ENCODE results near the gene CEP57L1.

CEP57L1 gene

DNA sequence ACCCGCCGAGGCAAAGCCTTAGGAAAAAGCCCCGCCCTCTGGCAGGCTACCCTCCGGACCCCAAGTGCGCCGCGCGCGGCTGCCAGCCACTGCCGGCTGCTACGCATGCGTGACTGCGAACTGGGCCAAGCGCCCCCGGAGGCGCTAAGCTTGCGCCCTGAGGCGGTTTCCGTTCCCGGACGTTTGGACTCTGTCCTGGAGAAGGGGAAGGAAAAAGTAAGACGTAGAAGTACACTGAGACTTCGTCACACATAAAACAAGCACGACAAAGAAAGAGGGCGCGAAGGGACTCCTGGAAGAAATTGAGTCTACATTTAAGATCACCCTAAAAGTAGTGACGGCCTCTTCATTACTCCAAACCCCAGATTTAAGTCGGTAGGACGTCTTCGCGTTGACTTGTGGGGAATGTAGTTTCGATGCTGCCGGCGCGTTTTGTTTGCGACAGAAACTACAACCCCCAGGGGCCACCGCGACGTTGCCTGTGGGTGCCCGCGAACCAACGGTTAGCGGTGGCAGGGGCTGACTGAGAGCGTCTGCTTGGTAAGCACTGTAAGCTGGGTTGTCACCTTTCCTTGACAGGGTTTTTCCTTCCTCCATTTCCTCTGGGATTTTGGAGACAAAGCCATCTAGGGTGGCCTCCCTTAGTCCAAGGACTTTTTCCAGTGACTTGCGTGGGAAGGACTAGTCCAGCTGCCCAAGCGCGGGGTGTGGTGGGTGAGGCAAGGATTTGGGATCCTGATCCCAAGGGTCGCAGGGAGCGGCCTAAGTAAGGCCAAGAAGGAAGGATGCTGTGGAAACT lies at the start of gene CEP57L1:
Gene CEP57L1, plus strand, starts transcription at position 472 of the 799 bp plus-strand sequence. CDS start 49,715 bp downstream, outside the sequence.
- DNase-seq, result peak; percentile 96

- DNase-seq, result no peak
Measured at GRCh38 chr6:109048176-109048575, 47.1 kb upstream of the CEP57L1 start.

DNA sequence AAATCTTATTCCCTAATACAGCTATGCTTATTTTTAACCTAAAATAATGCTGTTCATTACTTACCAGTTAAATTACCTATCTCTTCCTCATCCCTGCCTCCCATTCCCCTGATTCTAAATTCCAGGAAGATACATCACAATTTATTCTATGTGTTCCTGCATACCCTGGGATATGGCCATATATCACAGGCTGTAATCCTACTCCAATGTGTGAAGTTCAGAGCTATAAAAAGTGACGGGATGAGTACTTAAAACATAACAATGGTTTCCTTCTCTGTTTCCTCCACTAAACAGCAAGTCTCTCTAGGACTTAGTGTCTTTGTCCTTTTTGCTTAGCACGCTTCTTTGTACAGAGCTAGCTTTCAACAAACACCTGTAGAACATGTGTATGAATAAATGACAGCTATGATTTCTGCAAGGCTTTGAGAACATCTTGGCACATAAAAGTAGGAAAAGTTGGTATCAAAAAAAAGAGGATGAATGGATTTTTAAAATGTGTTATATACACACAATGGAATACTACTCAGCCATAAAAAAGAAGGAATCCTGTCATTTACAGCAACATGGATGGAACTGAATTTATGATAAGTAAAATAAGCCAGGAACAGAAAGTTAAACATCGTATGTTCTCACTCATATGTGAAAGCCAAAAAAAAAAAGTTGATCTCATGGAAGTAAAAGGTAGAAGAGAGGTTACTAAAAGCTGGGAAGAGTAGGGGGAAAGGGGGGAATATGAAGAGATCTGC lies 46.5 kb upstream of the CEP57L1 start:
- no peak for DNase-seq

DNA sequence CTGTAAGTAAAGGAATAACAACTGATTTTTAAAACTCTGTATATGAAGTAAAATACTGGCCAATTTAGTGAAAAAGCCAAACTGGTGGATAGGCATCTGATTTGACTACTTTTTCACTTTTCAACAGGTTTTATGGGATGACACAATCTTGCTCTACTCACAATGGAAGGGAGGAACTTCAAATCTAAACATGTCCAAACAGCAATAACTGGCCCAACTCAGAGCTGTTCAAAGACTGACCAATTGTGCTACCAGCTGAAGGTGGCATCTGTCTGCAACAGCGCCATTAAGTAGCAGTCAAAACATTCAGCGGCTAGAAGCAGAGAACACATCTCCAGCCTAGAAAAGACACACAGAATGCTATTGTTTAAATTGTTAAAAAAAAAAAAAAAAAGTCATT lies 45.3 kb upstream of the CEP57L1 start:
- no peak for DNase-seq

- no peak for DNase-seq
Measured at GRCh38 chr6:109050447-109051102, 44.7 kb upstream of the CEP57L1 start.

DNA sequence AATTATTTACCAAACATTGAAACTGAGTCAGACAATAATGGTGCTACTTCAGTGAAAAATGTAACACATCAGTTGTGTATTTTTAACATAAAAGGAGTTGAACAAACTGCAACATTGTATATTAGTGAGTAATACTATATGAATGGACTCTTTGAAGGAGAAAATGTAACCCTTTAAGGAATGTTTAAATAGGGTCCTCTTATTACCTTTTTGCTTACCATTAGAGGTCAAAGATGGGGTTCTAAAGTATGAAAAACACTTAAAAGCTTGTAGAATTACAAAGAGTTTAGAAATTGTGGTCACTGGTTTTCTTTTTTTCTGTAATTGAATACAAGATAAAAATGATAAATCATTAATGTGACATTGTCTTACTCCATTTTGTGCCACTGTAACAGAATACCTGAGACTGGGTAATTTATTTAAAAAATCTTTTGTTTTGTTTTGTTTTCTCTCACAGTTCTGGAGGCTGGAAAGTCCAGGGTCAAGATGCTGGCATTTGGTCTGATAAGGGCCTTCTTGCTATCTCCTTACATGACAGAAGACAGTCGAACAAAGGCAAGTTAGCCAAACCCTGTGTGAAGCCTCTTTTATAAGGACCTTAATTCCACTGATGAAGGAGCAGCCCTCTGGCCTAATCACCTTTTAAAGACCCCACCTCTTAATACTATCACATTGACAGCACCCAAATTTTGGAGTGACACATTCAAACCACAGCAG lies 43.8 kb upstream of the CEP57L1 start:
- DNase-seq, result no peak

- DNase-seq, result no peak
Measured at GRCh38 chr6:109052018-109052651, 43.2 kb upstream of the CEP57L1 start.

GRCh38 chr6:109052852-109053251 lies 42.5 kb upstream of the CEP57L1 start:
- no peak for DNase-seq

GRCh38 chr6:109053336-109053735 lies 42.0 kb upstream of the CEP57L1 start:
- DNase-seq, result no peak

GRCh38 chr6:109055771-109056235 lies 39.5 kb upstream of the CEP57L1 start:
- DNase-seq, result peak; percentile 34

DNA sequence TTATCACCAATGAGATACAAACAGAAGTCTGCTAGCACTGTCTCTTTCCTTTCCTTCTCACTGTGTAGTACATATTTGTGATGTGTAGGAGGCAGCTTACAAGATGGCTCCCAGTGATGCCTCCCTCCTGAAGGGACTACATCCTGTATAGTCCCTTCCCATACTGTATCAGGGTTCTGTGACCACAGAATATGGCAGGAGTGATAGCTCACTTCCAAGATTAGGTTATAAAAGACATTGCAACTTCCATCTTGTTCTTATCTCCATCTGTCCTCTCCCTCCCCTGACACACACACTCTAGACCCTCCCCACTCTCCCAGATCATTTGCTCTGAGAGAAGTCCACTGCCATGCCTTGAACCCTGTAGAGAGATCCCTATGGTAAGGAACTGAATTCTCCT lies 38.6 kb upstream of the CEP57L1 start:
- no peak for DNase-seq

DNA sequence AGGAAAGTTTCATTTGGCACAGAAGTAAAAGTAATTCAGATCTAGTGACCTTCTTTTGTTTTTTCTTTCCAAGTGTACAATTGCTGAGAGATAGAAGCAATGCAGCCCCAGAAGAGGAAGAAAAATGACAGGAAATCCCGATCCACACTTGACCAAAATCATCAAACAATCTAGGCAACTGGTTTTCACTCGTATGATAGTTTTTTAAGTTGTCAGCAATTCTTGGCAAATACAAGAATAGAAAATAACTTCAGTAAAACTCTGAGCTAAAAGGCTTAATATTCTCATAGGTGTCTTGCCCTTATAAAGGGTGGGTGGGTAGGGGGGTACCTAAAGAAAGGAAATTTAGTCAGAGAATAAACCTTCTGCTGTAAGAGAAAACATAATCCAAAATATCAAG lies 36.7 kb upstream of the CEP57L1 start:
- no peak for DNase-seq

GRCh38 chr6:109059153-109059552 lies 36.2 kb upstream of the CEP57L1 start:
- DNase-seq, result peak; percentile 9

GRCh38 chr6:109059571-109060021 lies 35.7 kb upstream of the CEP57L1 start:
- no peak for DNase-seq

GRCh38 chr6:109060571-109060970 lies 34.7 kb upstream of the CEP57L1 start:
- DNase-seq, result no peak

GRCh38 chr6:109062216-109062615 lies 33.1 kb upstream of the CEP57L1 start:
- DNase-seq, result no peak

- no peak for DNase-seq
Measured at GRCh38 chr6:109062767-109063352, 32.4 kb upstream of the CEP57L1 start.

GRCh38 chr6:109069746-109070145 lies 25.6 kb upstream of the CEP57L1 start:
- DNase-seq, result no peak

DNA sequence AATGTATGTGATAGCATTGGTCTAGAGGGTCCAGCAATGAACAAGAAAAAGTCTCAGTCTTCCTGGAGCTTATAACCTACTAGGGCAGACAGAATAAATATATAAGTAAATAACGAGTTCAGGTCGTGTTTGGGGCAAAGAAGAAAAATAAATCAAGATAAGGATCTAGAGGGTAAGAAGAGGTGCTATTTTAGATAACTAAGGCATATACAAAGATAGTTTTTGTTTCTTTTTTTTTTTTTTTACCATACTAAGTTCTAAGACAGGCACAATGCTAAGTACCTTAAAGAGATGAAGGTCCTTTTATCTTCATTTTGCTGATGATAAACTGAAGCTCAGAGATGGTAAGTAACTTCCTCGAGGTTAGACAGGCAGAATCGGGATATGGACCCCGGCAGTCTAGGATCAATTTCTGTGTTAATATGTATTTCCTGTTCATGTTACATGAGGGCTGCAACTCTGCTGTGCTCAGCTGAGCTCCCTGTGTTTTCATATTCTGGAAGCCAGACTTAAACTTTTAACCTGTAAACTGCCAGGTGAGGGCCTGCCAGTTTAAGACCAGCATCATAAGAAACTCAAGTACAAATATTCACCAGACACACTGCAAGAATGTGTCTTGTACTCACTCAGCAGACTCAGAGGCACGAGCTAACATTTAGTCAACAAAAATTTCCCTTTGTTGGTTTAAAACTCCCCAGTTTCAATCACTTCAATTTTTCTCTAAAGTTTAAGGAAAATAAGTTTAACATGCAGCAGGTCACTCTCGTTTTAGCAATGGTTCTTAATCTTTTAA lies 24.0 kb upstream of the CEP57L1 start:
- no peak for DNase-seq

DNA sequence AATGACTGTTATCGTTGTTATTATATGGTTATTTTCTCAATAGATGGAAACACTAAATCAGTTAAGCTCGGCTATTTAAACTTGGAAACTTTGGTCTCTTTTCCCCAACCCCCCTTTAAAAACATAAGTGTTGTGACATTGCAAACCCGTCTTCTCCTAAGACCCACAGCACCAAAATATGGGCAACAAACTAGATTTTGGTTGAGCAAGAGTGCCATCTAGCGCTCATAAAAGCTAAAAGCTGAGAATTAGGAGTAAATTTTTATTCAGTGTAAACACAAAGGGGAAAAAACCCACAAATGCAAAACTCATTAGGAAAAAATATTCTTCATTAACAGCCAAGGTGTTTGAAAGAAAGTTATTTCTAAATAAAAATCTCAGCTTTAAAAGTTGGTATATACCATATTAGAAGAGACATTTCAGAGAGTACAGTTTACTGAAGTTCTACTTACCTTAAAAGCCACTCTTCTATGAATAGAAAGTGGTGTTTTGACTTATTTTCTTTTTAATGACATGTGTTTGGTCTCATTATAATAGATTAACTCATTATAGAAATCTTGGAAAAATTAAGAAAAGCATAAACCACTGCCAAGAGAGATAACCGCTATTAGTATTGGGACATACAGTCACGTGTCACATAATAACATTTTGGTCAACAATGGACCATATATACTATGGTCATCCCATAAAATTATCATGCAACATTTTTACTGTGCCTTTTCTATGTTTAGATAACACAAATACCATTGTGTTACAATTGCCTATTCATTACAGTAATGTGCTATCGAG lies 21.8 kb upstream of the CEP57L1 start:
- DNase-seq, result peak; percentile 24

All from NCI-H226 (cell line).